Mesenchymal stem cell (in vitro differentiated cells and primary cell): ENCODE results near the gene OLIG1.

Source experiments
- DNase-seq: peaks from one replicate; pipeline ENCODE4 v3.0.0-alpha.2; 2013
- H2AFZ ChIP-seq: one replicate; pipeline ENCODE4 v1.6.1; 2013; ENCODE audit warnings: low read depth, mild to moderate bottlenecking, control low read depth, inconsistent platforms, low read length, moderate library complexity
- H2AK5ac ChIP-seq: 2 replicates; pipeline ENCODE4 v1.6.1; 2013; ENCODE audit warnings: low read length, moderate library complexity, mild to moderate bottlenecking, inconsistent platforms; ENCODE audit not compliant: severe bottlenecking
- H2BK120ac ChIP-seq: one replicate; pipeline ENCODE4 v1.6.1; 2013; ENCODE audit warnings: low read depth, mild to moderate bottlenecking, inconsistent platforms, low read length, moderate library complexity
- H2BK12ac ChIP-seq, 2 experiments: one replicate each; pipeline ENCODE4 v1.6.1; 2013; ENCODE audit warnings: inconsistent platforms in 2 of 2, low read length in 2 of 2, mild to moderate bottlenecking in 2 of 2, moderate library complexity in 2 of 2, control low read depth in 1 of 2
- H2BK15ac ChIP-seq: one replicate; pipeline ENCODE4 v1.6.1; 2013; ENCODE audit warnings: mild to moderate bottlenecking, low read depth, inconsistent platforms; ENCODE audit not compliant: poor library complexity, severe bottlenecking
- H2BK5ac ChIP-seq: 2 replicates; pipeline ENCODE4 v1.6.1; 2013; ENCODE audit warnings: low read depth, mild to moderate bottlenecking, low read length, control low read depth, inconsistent platforms; ENCODE audit not compliant: poor library complexity, severe bottlenecking
- H3K14ac ChIP-seq, 2 experiments: one replicate each; pipeline ENCODE4 v1.6.1; 2013; ENCODE audit warnings: inconsistent platforms in 2 of 2, low read length in 2 of 2, control low read depth in 1 of 2, mild to moderate bottlenecking in 1 of 2, moderate library complexity in 1 of 2
- H3K18ac ChIP-seq, 2 experiments: one replicate each; pipeline ENCODE4 v1.6.1; 2013; ENCODE audit warnings: inconsistent platforms in 2 of 2, low read length in 2 of 2, control low read depth in 1 of 2, low read depth in 1 of 2, mild to moderate bottlenecking in 1 of 2
- H3K23ac ChIP-seq, 2 experiments: one replicate each; pipeline ENCODE4 v1.6.1; 2013; ENCODE audit warnings: inconsistent platforms in 2 of 2, low read length in 2 of 2, mild to moderate bottlenecking in 2 of 2, moderate library complexity in 2 of 2, control low read depth in 1 of 2
- H3K27ac ChIP-seq: 2 replicates; pipeline ENCODE4 v1.5.1; 2013; ENCODE audit warnings: mild to moderate bottlenecking, moderate library complexity, low read length, control low read depth, inconsistent platforms; ENCODE audit not compliant: poor library complexity, severe bottlenecking
- H3K27me3 ChIP-seq, 2 experiments: 2 replicates each; pipeline versions ENCODE4 v1.6.1 to v1.7.0; 2013; ENCODE audit warnings: low read length in 2 of 2, mild to moderate bottlenecking in 2 of 2, moderate library complexity in 2 of 2, control low read depth in 1 of 2, inconsistent platforms in 1 of 2; ENCODE audit not compliant: control insufficient read depth in 1 of 2, insufficient read depth in 1 of 2
- H3K36me3 ChIP-seq, 2 experiments: 2 replicates each; pipeline versions ENCODE4 v1.6.1 to v1.7.0; 2013; ENCODE audit warnings: low read length in 2 of 2, control low read depth in 1 of 2, inconsistent platforms in 1 of 2, low read depth in 1 of 2, mild to moderate bottlenecking in 1 of 2; ENCODE audit not compliant: insufficient read depth in 2 of 2, control insufficient read depth in 1 of 2
- H3K4ac ChIP-seq, 2 experiments: one replicate each; pipeline ENCODE4 v1.6.1; 2013; ENCODE audit warnings: inconsistent platforms in 2 of 2, low read length in 2 of 2, mild to moderate bottlenecking in 2 of 2, moderate library complexity in 2 of 2, control low read depth in 1 of 2, low read depth in 1 of 2
- H3K4me1 ChIP-seq: 2 replicates; pipeline ENCODE4 v1.6.1; 2013; ENCODE audit warnings: low read depth, low read length, control low read depth; ENCODE audit not compliant: control insufficient read depth, insufficient read depth
- H3K4me2 ChIP-seq: 2 replicates; pipeline ENCODE4 v1.6.1; 2013; ENCODE audit warnings: low read length, mild to moderate bottlenecking, inconsistent platforms; ENCODE audit not compliant: poor library complexity, severe bottlenecking
- H3K4me3 ChIP-seq, 2 experiments: 2 replicates each; pipeline versions ENCODE4 v1.5.1 to v1.7.0; 2013; ENCODE audit warnings: low read length in 2 of 2, mild to moderate bottlenecking in 2 of 2, control low read depth in 1 of 2, low read depth in 1 of 2; ENCODE audit not compliant: insufficient read depth in 1 of 2
- H3K79me1 ChIP-seq: replicated peaks from 2 replicates; pipeline ENCODE4 v1.6.1; 2013; ENCODE audit warnings: mild to moderate bottlenecking, control low read depth, low read length, inconsistent platforms; ENCODE audit not compliant: poor library complexity, severe bottlenecking
- H3K9ac ChIP-seq: 2 replicates; pipeline ENCODE4 v1.7.0; 2013; ENCODE audit warnings: mild to moderate bottlenecking, low read length, moderate library complexity
- H3K9me3 ChIP-seq: 2 replicates; pipeline ENCODE4 v1.7.0; 2013; ENCODE audit warnings: mild to moderate bottlenecking, low read length; ENCODE audit not compliant: control insufficient read depth
- H4K8ac ChIP-seq: one replicate; pipeline ENCODE4 v1.6.1; 2013; ENCODE audit warnings: inconsistent platforms, mild to moderate bottlenecking, low read length, moderate library complexity
- H4K91ac ChIP-seq: one replicate; pipeline ENCODE4 v1.6.1; 2013; ENCODE audit warnings: mild to moderate bottlenecking, low read length, inconsistent platforms
- WGBS: methylation state at CpG from one replicate; pipeline ENCODE4 v1.1.7; 2013; ENCODE audit warnings: mixed read lengths; 5-methylcytosine and 5-hydroxymethylcytosine counted together

Gene OLIG1

GRCh38 chr21:33037501-33037900 is 32.4 kb upstream of the OLIG1 start:
- Histone ChIP-seq H2BK5ac (no peak overlapping the region), H3K4me2 (no peak overlapping the region), H3K14ac (no peak overlapping the region), H2AK5ac (no peak overlapping the region), H2BK12ac (no peak overlapping the region), H3K4ac (no peak overlapping the region), H4K8ac (no peak overlapping the region), H2AFZ (no peak overlapping the region), H3K9ac (no peak overlapping the region), H3K4me3 (no peak overlapping the region), H3K18ac (no peak overlapping the region), H3K79me1 (no peaks in the 10 kb centered on the region), H3K9me3 (no peaks in the 10 kb centered on the region), H3K27me3 (peaks cover 29 to 35% of the 10 kb centered on the region in 2 experiments), H3K23ac (no peak overlapping the region), H3K27ac (no peak overlapping the region), H2BK15ac (no peak overlapping the region), H4K91ac (no peak overlapping the region), H3K36me3 (no peaks in the 10 kb centered on the region), H2BK120ac (no peak overlapping the region), H3K4me1 (peaks cover 8% of the 10 kb centered on the region)
- WGBS, result 85% methylated on average over 1 of the region's 3 CpGs
- no peak for DNase-seq

GRCh38 chr21:33039536-33039935 is 30.4 kb upstream of the OLIG1 start:
- H2BK5ac ChIP-seq, result no peak overlapping the region
- no peaks in the 10 kb centered on the region for H3K79me1 ChIP-seq
- no peak overlapping the region for H4K8ac ChIP-seq
- no peak overlapping the region for H3K23ac ChIP-seq
- H3K4me2 ChIP-seq, result no peak overlapping the region
- no peak overlapping the region for H2BK120ac ChIP-seq
- DNase-seq, result no peak
- peaks cover 9 to 23% of the 10 kb centered on the region in 2 experiments for H3K27me3 ChIP-seq
- no peak overlapping the region for H2AFZ ChIP-seq
- peaks cover 10% of the 10 kb centered on the region for H3K4me1 ChIP-seq
- H3K27ac ChIP-seq, result no peak overlapping the region
- WGBS, result 91% methylated on average over 7 of the region's 7 CpGs
- no peak overlapping the region for H3K9ac ChIP-seq
- H4K91ac ChIP-seq, result no peak overlapping the region
- no peak overlapping the region for H3K4me3 ChIP-seq
- no peak overlapping the region for H3K4ac ChIP-seq
- no peak overlapping the region for H2BK15ac ChIP-seq
- H2AK5ac ChIP-seq, result no peak overlapping the region
- H3K9me3 ChIP-seq, result no peaks in the 10 kb centered on the region
- no peaks in the 10 kb centered on the region for H3K36me3 ChIP-seq
- no peak overlapping the region for H3K14ac ChIP-seq
- H2BK12ac ChIP-seq, result no peak overlapping the region
- H3K18ac ChIP-seq, result no peak overlapping the region

- Histone ChIP-seq H2AFZ (no peak overlapping the region), H3K4me3 (no peak overlapping the region), H4K8ac (no peak overlapping the region), H3K27me3 (peaks cover 2 to 16% of the 10 kb centered on the region in 2 experiments), H2BK12ac (no peak overlapping the region), H3K4ac (no peak overlapping the region), H3K9ac (no peak overlapping the region), H3K23ac (no peak overlapping the region), H3K14ac (no peak overlapping the region), H3K79me1 (no peaks in the 10 kb centered on the region), H2AK5ac (no peak overlapping the region), H2BK5ac (no peak overlapping the region), H3K9me3 (no peaks in the 10 kb centered on the region), H3K36me3 (no peaks in the 10 kb centered on the region), H3K4me1 (peaks cover 10% of the 10 kb centered on the region), H2BK120ac (no peak overlapping the region), H3K27ac (no peak overlapping the region), H2BK15ac (no peak overlapping the region), H4K91ac (no peak overlapping the region), H3K18ac (no peak overlapping the region), H3K4me2 (no peak overlapping the region)
- no peak for DNase-seq
- no CpG with 5 or more reads among the region's 3 CpGs for WGBS
Measured at GRCh38 chr21:33040215-33040614, 29.7 kb upstream of the OLIG1 start.

- H3K18ac ChIP-seq, result no peak overlapping the region
- H3K4me3 ChIP-seq, result no peak overlapping the region
- H3K9me3 ChIP-seq, result no peaks in the 10 kb centered on the region
- no peak overlapping the region for H2AFZ ChIP-seq
- H3K27ac ChIP-seq, result no peak overlapping the region
- H2BK12ac ChIP-seq, result no peak overlapping the region
- no peak for DNase-seq
- H3K4me1 ChIP-seq, result peaks cover 4% of the 10 kb centered on the region
- H3K4ac ChIP-seq, result no peak overlapping the region
- H3K9ac ChIP-seq, result no peak overlapping the region
- no peak overlapping the region for H3K23ac ChIP-seq
- no CpG with 5 or more reads among the region's 2 CpGs for WGBS
- H4K91ac ChIP-seq, result no peak overlapping the region
- no peak overlapping the region for H4K8ac ChIP-seq
- H2BK5ac ChIP-seq, result no peak overlapping the region
- H3K36me3 ChIP-seq, result no peaks in the 10 kb centered on the region
- H3K14ac ChIP-seq, result no peak overlapping the region
- H2BK120ac ChIP-seq, result no peak overlapping the region
- no peak overlapping the region for H2AK5ac ChIP-seq
- H3K27me3 ChIP-seq, result peaks cover 9 to 16% of the 10 kb centered on the region in 2 experiments
- H2BK15ac ChIP-seq, result no peak overlapping the region
- H3K4me2 ChIP-seq, result no peak overlapping the region
- H3K79me1 ChIP-seq, result no peaks in the 10 kb centered on the region
Measured at GRCh38 chr21:33041981-33042380, 28.0 kb upstream of the OLIG1 start.
